IMR-90 (cell line): Measurements from ENCODE around the gene SPAG16. TPM values are rescaled to one million over a fixed set of nuclear protein-coding genes. Genes with fewer than 3 reads are reported as not detected.

Experiments used
- ATAC-seq: fragments of 200-7000 bp; cut with Tn5 transposase; 2 replicates; pipeline ENCODE4 v1.9.1; 2020; ENCODE audit warnings: low read depth, mild to moderate bottlenecking, moderate library complexity
- BruUV-seq: library from RNA; stranded (reverse); fragments of 400-500 nt; replicated peaks from 2 replicates; lab custom pipeline; 2021; lab: Mats Ljungman, UMichigan
- CTCF ChIA-PET: fragments of 300-600 bp; formaldehyde crosslinking; extraction: SDS; loops from one replicate; lab custom pipeline; 2021; ENCODE audit warnings: antibody characterized with exemption; lab: Yijun Ruan, JAX
- POLR2A ChIA-PET: fragments of 300-600 bp; sonication (Branson Sonifier 250); formaldehyde crosslinking; loops from one replicate; lab custom pipeline; 2022; ENCODE audit warnings: antibody characterized with exemption; ENCODE audit not compliant: unreplicated experiment; lab: Charles Lee
- DNase-seq: peaks from one replicate; pipeline ENCODE4 v3.0.0; 2013
- H2AFZ ChIP-seq: replicated peaks from 2 replicates; pipeline ENCODE3; 2013; ENCODE audit warnings: low read length, mild to moderate bottlenecking; ENCODE audit not compliant: poor library complexity
- H2AK5ac ChIP-seq: 2 replicates; pipeline ENCODE4 v1.6.1; 2013; ENCODE audit warnings: low read depth, low read length, inconsistent platforms
- H2AK9ac ChIP-seq: replicated peaks from 2 replicates; pipeline ENCODE3; 2013; ENCODE audit warnings: mild to moderate bottlenecking, low read depth, low read length, moderate library complexity; ENCODE audit not compliant: poor library complexity
- H2BK120ac ChIP-seq: 2 replicates; pipeline ENCODE4 v1.6.1; 2013; ENCODE audit warnings: low read depth, low read length, inconsistent platforms
- H2BK15ac ChIP-seq: 3 replicates; pipeline ENCODE4 v1.6.1; 2013; ENCODE audit warnings: low read depth, low read length, inconsistent platforms
- H2BK20ac ChIP-seq: 2 replicates; pipeline ENCODE4 v1.6.1; 2013; ENCODE audit warnings: low read depth, mild to moderate bottlenecking, inconsistent platforms, low read length, moderate library complexity
- H2BK5ac ChIP-seq: 2 replicates; pipeline ENCODE4 v1.6.1; 2013; ENCODE audit warnings: mild to moderate bottlenecking, low read depth, low read length, inconsistent platforms; ENCODE audit not compliant: poor library complexity, severe bottlenecking
- H3K14ac ChIP-seq: replicated peaks from 2 replicates; pipeline ENCODE4 v1.6.1; 2013; ENCODE audit warnings: low read depth, low read length, inconsistent platforms
- H3K18ac ChIP-seq: 2 replicates; pipeline ENCODE4 v1.6.1; 2013; ENCODE audit warnings: low read depth, low read length, control low read depth
- H3K23ac ChIP-seq: 2 replicates; pipeline ENCODE4 v1.6.1; 2013; ENCODE audit warnings: low read depth, low read length, inconsistent platforms
- H3K27ac ChIP-seq: 2 replicates; pipeline ENCODE4 v1.5.1; 2013; ENCODE audit warnings: mild to moderate bottlenecking, control low read depth, low read length; ENCODE audit not compliant: insufficient read depth
- H3K27me3 ChIP-seq: 2 replicates; pipeline ENCODE4 v1.6.1; 2013; ENCODE audit warnings: low read length; ENCODE audit not compliant: control insufficient read depth, insufficient read depth
- H3K36me3 ChIP-seq: 2 replicates; pipeline ENCODE4 v1.6.1; 2013; ENCODE audit warnings: low read length, mixed read lengths; ENCODE audit not compliant: control insufficient read depth, insufficient read depth
- H3K4ac ChIP-seq: 2 replicates; pipeline ENCODE4 v1.6.1; 2013; ENCODE audit warnings: low read depth, low read length, inconsistent platforms
- H3K4me1 ChIP-seq: 2 replicates; pipeline ENCODE4 v1.6.1; 2013; ENCODE audit warnings: low read length, mixed read lengths; ENCODE audit not compliant: control insufficient read depth, insufficient read depth
- H3K4me2 ChIP-seq: 2 replicates; pipeline ENCODE4 v1.6.1; 2013; ENCODE audit warnings: low read depth, mild to moderate bottlenecking, control low read depth, low read length, moderate library complexity
- H3K4me3 ChIP-seq: 2 replicates; pipeline ENCODE4 v1.5.1; 2013; ENCODE audit warnings: low read depth, mild to moderate bottlenecking, control low read depth, low read length, moderate library complexity; ENCODE audit not compliant: insufficient read depth
- H3K56ac ChIP-seq: 2 replicates; pipeline ENCODE4 v1.6.1; 2013; ENCODE audit warnings: low read length, inconsistent platforms; ENCODE audit not compliant: insufficient read depth; ENCODE audit errors: extremely low read depth
- H3K79me1 ChIP-seq, 2 experiments: 2 replicates each; pipeline ENCODE4 v1.6.1; 2013; ENCODE audit warnings: low read length in 2 of 2, inconsistent platforms in 1 of 2, low read depth in 1 of 2
- H3K9ac ChIP-seq: 2 replicates; pipeline ENCODE4 v1.6.1; 2013; ENCODE audit warnings: low read depth, low read length, control low read depth
- H3K9me1 ChIP-seq: 2 replicates; pipeline ENCODE4 v1.6.1; 2013; ENCODE audit warnings: low read length, inconsistent platforms; ENCODE audit not compliant: insufficient read depth
- H3K9me3 ChIP-seq: 2 replicates; pipeline ENCODE4 v1.6.1; 2013; ENCODE audit warnings: low read length; ENCODE audit not compliant: control insufficient read depth, insufficient read depth
- H4K20me1 ChIP-seq: 2 replicates; pipeline ENCODE4 v1.6.1; 2013; ENCODE audit warnings: low read length, inconsistent platforms; ENCODE audit not compliant: insufficient read depth
- H4K5ac ChIP-seq: 2 replicates; pipeline ENCODE4 v1.6.1; 2013; ENCODE audit warnings: mild to moderate bottlenecking, low read depth, low read length, control low read depth
- H4K8ac ChIP-seq, 2 experiments: 2 replicates each; pipeline ENCODE4 v1.6.1; 2013; ENCODE audit warnings: low read depth in 2 of 2, low read length in 2 of 2, control low read depth in 1 of 2, inconsistent platforms in 1 of 2
- H4K91ac ChIP-seq: 2 replicates; pipeline ENCODE4 v1.6.1; 2013; ENCODE audit warnings: low read depth, low read length, inconsistent platforms; ENCODE audit not compliant: insufficient read depth
- BHLHE40 ChIP-seq: fragments of 150-350 bp; IDR thresholded peaks from 2 replicates; pipeline ENCODE4 v1.6.1; 2016; ENCODE audit warnings: mild to moderate bottlenecking, low read depth, low read length
- CEBPB ChIP-seq: IDR thresholded peaks from 2 replicates; pipeline ENCODE4 v1.6.1; 2012; ENCODE audit warnings: low read depth, low read length, improper control_type of control experiment
- CHD1 ChIP-seq: IDR thresholded peaks from 2 replicates; pipeline ENCODE4 v1.6.1; 2012; ENCODE audit warnings: low read depth, low read length, improper control_type of control experiment
- CTCF ChIP-seq: conservative IDR thresholded peaks from 2 replicates; pipeline ENCODE4 v1.5.1; 2012; ENCODE audit warnings: mild to moderate bottlenecking, low read depth, low read length, improper control_type of control experiment
- ELK1 ChIP-seq: fragments of 150-350 bp; IDR thresholded peaks from 2 replicates; pipeline ENCODE4 v1.6.1; 2016; ENCODE audit warnings: low read depth, mild to moderate bottlenecking, low read length, moderate library complexity, borderline replicate concordance
- FOS ChIP-seq: fragments of 150-350 bp; IDR thresholded peaks from 2 replicates; pipeline ENCODE4 v1.6.1; 2016; ENCODE audit warnings: low read depth, low read length
- MAFK ChIP-seq: IDR thresholded peaks from 2 replicates; pipeline ENCODE4 v1.6.1; 2012; ENCODE audit warnings: low read depth, low read length, improper control_type of control experiment
- MAZ ChIP-seq: IDR thresholded peaks from 2 replicates; pipeline ENCODE4 v1.6.1; 2012; ENCODE audit warnings: low read depth, mild to moderate bottlenecking, low read length, improper control_type of control experiment, moderate library complexity, borderline replicate concordance
- MXI1 ChIP-seq: IDR thresholded peaks from 2 replicates; pipeline ENCODE4 v1.6.1; 2012; ENCODE audit warnings: low read depth, mild to moderate bottlenecking, low read length, moderate library complexity, borderline replicate concordance
- NFE2L2 ChIP-seq: fragments of 150-350 bp; IDR thresholded peaks from 2 replicates; pipeline ENCODE4 v1.6.1; 2016; ENCODE audit warnings: low read depth, mild to moderate bottlenecking, low read length
- POLR2A ChIP-seq: IDR thresholded peaks from 2 replicates; pipeline ENCODE4 v1.6.1; 2012; ENCODE audit warnings: mild to moderate bottlenecking, low read depth, low read length
- RAD21 ChIP-seq: IDR thresholded peaks from 2 replicates; pipeline ENCODE4 v1.6.1; 2012; ENCODE audit warnings: low read length, improper control_type of control experiment
- RCOR1 ChIP-seq: IDR thresholded peaks from 2 replicates; pipeline ENCODE4 v1.6.1; 2012; ENCODE audit warnings: mild to moderate bottlenecking, low read length, improper control_type of control experiment; ENCODE audit not compliant: insufficient replicate concordance
- RFX5 ChIP-seq: IDR thresholded peaks from 2 replicates; pipeline ENCODE4 v1.8.0; 2012; ENCODE audit warnings: low read depth, mild to moderate bottlenecking, low read length, moderate library complexity
- SMC3 ChIP-seq: fragments of 150-350 bp; IDR thresholded peaks from 2 replicates; pipeline ENCODE4 v1.6.1; 2016; ENCODE audit warnings: low read depth, mild to moderate bottlenecking, antibody characterized with exemption, low read length, moderate library complexity
- USF2 ChIP-seq: fragments of 150-350 bp; IDR thresholded peaks from 2 replicates; pipeline ENCODE4 v1.6.1; 2017; ENCODE audit warnings: mild to moderate bottlenecking, antibody characterized with exemption, low read length, low read depth
- WGBS, 2 experiments: methylation state at CpG; one replicate each; pipeline versions ENCODE4 v1.1.5 to v1.1.7; 2013; ENCODE audit warnings: missing lambda C conversion rate in 2 of 2; ENCODE audit not compliant: insufficient read length in 1 of 2; ENCODE audit errors: extremely low coverage in 2 of 2; 5-methylcytosine and 5-hydroxymethylcytosine counted together
- dilution Hi-C: fragments of 300-500 bp; cut with HindIII; formaldehyde crosslinking; loops from one replicate; pipeline ENCODE4 v1.14.3; 2018; ENCODE audit warnings: low sequenced_read_pairs; ENCODE audit not compliant: unreplicated experiment
- in situ Hi-C: fragments of 300-500 bp; cut with MboI; formaldehyde crosslinking; loops from 3 replicates; pipeline ENCODE4 v1.14.3; 2019; ENCODE audit warnings: low sequenced_read_pairs, inconsistent platforms, mixed read lengths
- intact Hi-C: fragments of 100-400 bp; cut with micrococcal nuclease; formaldehyde crosslinking; loops from 2 replicates; pipeline ENCODE4 v1.10.0; 2022
- polyA plus RNA-seq, 3 experiments: library from polyadenylated mRNA; depleted of rRNA; stranded (reverse); fragments of >200 nt; gene quantifications; 2 replicates each; pipeline ENCODE4 v1.2.3, GENCODE V29; 2012; ENCODE audit warnings: low replicate concordance in 1 of 3
- total RNA-seq: library from RNA; depleted of rRNA; stranded (reverse); fragments of >200 nt; gene quantifications from 2 replicates; pipeline ENCODE4 v1.2.3, GENCODE V29; 2012

The SPAG16 gene
- total and polyA plus RNA-seq, 2 of the 4 experiments (the other 2 are of a cell fraction): 7.3 to 13.5 TPM

- H2BK120ac ChIP-seq: no peak overlapping the region
These were observed 1082.9 kb downstream of the SPAG16 start for GRCh38 chr2:214367171-214367570.

More at GRCh38 chr2:214367171-214367570, 1082.9 kb downstream of the SPAG16 start:
- Histone ChIP-seq H3K9me1 (no peaks in the 10 kb centered on the region), H4K5ac (no peak overlapping the region), H4K91ac (no peak overlapping the region), H3K4me3 (no peak overlapping the region), H3K23ac (no peak overlapping the region), H2BK5ac (no peak overlapping the region), H4K8ac (no peak overlapping the region), H4K20me1 (no peaks in the 10 kb centered on the region), H2BK15ac (no peak overlapping the region), H3K4me2 (no peak overlapping the region), H3K79me1 (no peaks in the 10 kb centered on the region), H2AFZ (no peak overlapping the region), H3K27me3 (no peaks in the 10 kb centered on the region), H2AK5ac (no peak overlapping the region), H3K56ac (no peak overlapping the region), H3K27ac (no peak overlapping the region), H3K36me3 (no peaks in the 10 kb centered on the region), H3K9me3 (no peaks in the 10 kb centered on the region), H2BK20ac (no peak overlapping the region), H3K4me1 (no peaks in the 10 kb centered on the region), H3K18ac (no peak overlapping the region), H2AK9ac (no peak overlapping the region), H3K9ac (no peak overlapping the region), H3K14ac (no peak overlapping the region), H3K4ac (no peak overlapping the region)
- BruUV-seq: no TSS peak
- intact Hi-C loops: no loop called here
- ATAC-seq (no peak), DNase-seq (no peak)
- TF ChIP-seq MXI1: no peak
- TF ChIP-seq RCOR1: no peak
- no peak for TF ChIP-seq NFE2L2
- no peak for TF ChIP-seq POLR2A
- TF ChIP-seq MAFK: no peak
- TF ChIP-seq RAD21: no peak
- TF ChIP-seq MAZ: no peak
- no peak for TF ChIP-seq FOS
- TF ChIP-seq CEBPB: no peak
- no peak for TF ChIP-seq ELK1
- no peak for TF ChIP-seq CHD1
- TF ChIP-seq CTCF: no peak
- no peak for TF ChIP-seq USF2
- no peak for TF ChIP-seq RFX5
- no peak for TF ChIP-seq SMC3
- TF ChIP-seq BHLHE40: no peak
- ChIA-PET POLR2A (no interaction called here), CTCF (interaction anchor here (1.0 kb wide), 1 partner anchor 11 kb away, joined by 3 read pairs; no protein-coding TSS in a partner anchor)
- no CpG with 5 or more reads among the region's 3 CpGs for WGBS, 2 experiments
- in situ Hi-C loops: no loop called here
- dilution Hi-C loops: no loop called here
